Left ventricle myocardium inferior (tissue), 1 donor: Measurements from ENCODE around the gene CALU. TPM values are rescaled to one million over a fixed set of nuclear protein-coding genes. Genes with fewer than 3 reads are reported as not detected.
A peak's percentile ranks its signal among the peaks of the same experiment; 100 is the strongest.

Source experiments
- DNase-seq: peaks from one replicate; pipeline ENCODE4 v3.0.0-alpha.2; 2020
- H3K27ac ChIP-seq: fragments of 200-600 bp; replicated peaks from 2 replicates; pipeline ENCODE4 v1.8.0; 2021
- H3K27me3 ChIP-seq: fragments of 200-600 bp; 2 replicates; pipeline ENCODE4 v1.8.0; 2021; ENCODE audit warnings: low read depth
- H3K36me3 ChIP-seq: fragments of 200-600 bp; 2 replicates; pipeline ENCODE4 v1.8.0; 2021
- H3K4me1 ChIP-seq: fragments of 200-600 bp; 2 replicates; pipeline ENCODE4 v1.8.0; 2021
- H3K4me3 ChIP-seq: fragments of 200-600 bp; 2 replicates; pipeline ENCODE4 v1.8.0; 2021; ENCODE audit warnings: mild to moderate bottlenecking, moderate library complexity
- H3K9me3 ChIP-seq: fragments of 200-600 bp; replicated peaks from 2 replicates; pipeline ENCODE4 v1.8.0; 2021
- CTCF ChIP-seq: fragments of 200-600 bp; IDR thresholded peaks from 2 replicates; pipeline ENCODE4 v1.8.0; 2021; ENCODE audit warnings: antibody characterized with exemption, mild to moderate bottlenecking, borderline replicate concordance
- intact Hi-C: fragments of 100-400 bp; cut with micrococcal nuclease; formaldehyde crosslinking; loops from one replicate; pipeline ENCODE4 v1.11.0; 2022
- total RNA-seq: library from RNA; stranded (reverse); fragmentation: NEBNext Ultra II Directional; extraction: Animal tissue kit (Norgen Biotek cat#: 25700); gene quantifications from one replicate; pipeline ENCODE4 v1.2.1, GENCODE V29; 2021
- donor health status: DM: no; HTN: yes; CAD: no; lungs with severe emphysema.

The CALU gene
- total RNA-seq, 1 donor from 2014 or later: 236 TPM

GRCh38 chr7:128781126-128781525 lies 42.0 kb downstream of the CALU start:
- intact Hi-C loops: no loop called here
- H3K27me3 ChIP-seq: no peaks in the 10 kb centered on the region
- peaks cover 12% of the 10 kb centered on the region for H3K9me3 ChIP-seq
- no peak overlapping the region for H3K27ac ChIP-seq
- no peak overlapping the region for H3K4me3 ChIP-seq
- no peak for TF ChIP-seq CTCF
- H3K36me3 ChIP-seq: no peaks in the 10 kb centered on the region
- DNase-seq: no peak
- H3K4me1 ChIP-seq: peaks cover 14% of the 10 kb centered on the region

GRCh38 chr7:128781851-128782250 lies 42.7 kb downstream of the CALU start:
- Histone ChIP-seq H3K4me1 (peaks cover 14% of the 10 kb centered on the region), H3K36me3 (no peaks in the 10 kb centered on the region), H3K9me3 (peaks cover 12% of the 10 kb centered on the region), H3K27me3 (no peaks in the 10 kb centered on the region), H3K27ac (no peak overlapping the region), H3K4me3 (no peak overlapping the region)
- DNase-seq: no peak
- intact Hi-C loops: no loop called here
- no peak for TF ChIP-seq CTCF

GRCh38 chr7:128783143-128783861 lies 44.1 kb downstream of the CALU start:
- intact Hi-C loops: no loop called here
- peak overlapping the region; percentile 32 for H3K27ac ChIP-seq
- TF ChIP-seq CTCF: no peak
- H3K27me3 ChIP-seq: no peaks in the 10 kb centered on the region
- peak; percentile 86 for DNase-seq
- peaks cover 14% of the 10 kb centered on the region for H3K4me1 ChIP-seq
- no peaks in the 10 kb centered on the region for H3K36me3 ChIP-seq
- H3K9me3 ChIP-seq: peaks cover 4% of the 10 kb centered on the region
- H3K4me3 ChIP-seq: no peak overlapping the region

- no peaks in the 10 kb centered on the region for H3K36me3 ChIP-seq
- no peak overlapping the region for H3K27ac ChIP-seq
- no peaks in the 10 kb centered on the region for H3K27me3 ChIP-seq
- no peak for DNase-seq
- no peak overlapping the region for H3K4me3 ChIP-seq
- intact Hi-C loops: no loop called here
- H3K9me3 ChIP-seq: no peaks in the 10 kb centered on the region
- peaks cover 22% of the 10 kb centered on the region for H3K4me1 ChIP-seq
- TF ChIP-seq CTCF: no peak
Observed at GRCh38 chr7:128785738-128786137, 46.6 kb downstream of the CALU start.

GRCh38 chr7:128788446-128789412 lies 49.6 kb downstream of the CALU start:
- no peaks in the 10 kb centered on the region for H3K27me3 ChIP-seq
- TF ChIP-seq CTCF: no peak
- H3K4me3 ChIP-seq: no peak overlapping the region
- H3K4me1 ChIP-seq: peaks cover 34% of the 10 kb centered on the region
- intact Hi-C loops: no loop called here
- DNase-seq: no peak
- no peaks in the 10 kb centered on the region for H3K9me3 ChIP-seq
- H3K27ac ChIP-seq: no peak overlapping the region
- no peaks in the 10 kb centered on the region for H3K36me3 ChIP-seq
